Keratinocyte (primary cell): ENCODE data around the gene TUBGCP3. TPM values are rescaled to one million over a fixed set of nuclear protein-coding genes. Genes with fewer than 3 reads are reported as not detected.

Source experiments
- DNase-seq: peaks from one replicate; pipeline ENCODE4 v3.0.0-alpha.2; 2011; ENCODE audit warnings: low read depth, missing footprints, low spot score
- FAIRE-seq: peaks from 2 replicates; lab custom pipeline; 2011; peaks lifted over from hg19 to GRCh38; lab: Jason Lieb, UNC
- H2AFZ ChIP-seq: 2 replicates; pipeline ENCODE4 v1.6.0; 2012; ENCODE audit warnings: low read length, control low read depth, inconsistent platforms; ENCODE audit not compliant: control insufficient read depth
- H3K27ac ChIP-seq: 2 replicates; pipeline ENCODE4 v1.5.1; 2011; ENCODE audit warnings: low read length; ENCODE audit not compliant: control insufficient read depth, insufficient read depth
- H3K27me3 ChIP-seq: 3 replicates; pipeline ENCODE4 v1.6.0; 2011; ENCODE audit warnings: low read length; ENCODE audit not compliant: control insufficient read depth, insufficient read depth; ENCODE audit errors: extremely low read depth
- H3K36me3 ChIP-seq, 2 experiments: 2 replicates in 1 of 2; 3 replicates in 1 of 2; pipeline ENCODE4 v1.5.1; 2011; ENCODE audit warnings: low read length in 2 of 2, mild to moderate bottlenecking in 1 of 2; ENCODE audit not compliant: control insufficient read depth in 2 of 2, insufficient read depth in 2 of 2; ENCODE audit errors: extremely low read depth in 1 of 2
- H3K4me1 ChIP-seq: 3 replicates; pipeline ENCODE4 v1.5.1; 2011; ENCODE audit warnings: low read length; ENCODE audit not compliant: control insufficient read depth, insufficient read depth; ENCODE audit errors: extremely low read depth
- H3K4me2 ChIP-seq: 3 replicates; pipeline ENCODE4 v1.6.0; 2011; ENCODE audit warnings: low read depth, low read length; ENCODE audit not compliant: control insufficient read depth, insufficient read depth; ENCODE audit errors: extremely low read depth
- H3K4me3 ChIP-seq, 3 experiments: fragments of 200-600 bp in 1 of 3; sonication (generic) in 1 of 3; 2 replicates in 2 of 3; 3 replicates in 1 of 3; pipeline ENCODE4 v1.5.1; 2011 to 2016; ENCODE audit warnings: low read length in 3 of 3, mild to moderate bottlenecking in 3 of 3, control low read depth in 2 of 3, inconsistent platforms in 1 of 3, low read depth in 1 of 3, mixed read lengths in 1 of 3, mixed run types in 1 of 3, moderate library complexity in 1 of 3; ENCODE audit not compliant: control insufficient read depth in 2 of 3, insufficient read depth in 2 of 3; ENCODE audit errors: extremely low read depth in 1 of 3
- H3K79me2 ChIP-seq: 2 replicates; pipeline ENCODE4 v1.6.0; 2012; ENCODE audit warnings: low read length; ENCODE audit not compliant: control insufficient read depth, insufficient read depth
- H3K9ac ChIP-seq: 3 replicates; pipeline ENCODE4 v1.6.0; 2011; ENCODE audit warnings: low read length; ENCODE audit not compliant: control insufficient read depth, insufficient read depth; ENCODE audit errors: extremely low read depth
- H3K9me1 ChIP-seq: 3 replicates; pipeline ENCODE4 v1.6.0; 2011; ENCODE audit warnings: low read length; ENCODE audit not compliant: control insufficient read depth, insufficient read depth; ENCODE audit errors: extremely low read depth
- H3K9me3 ChIP-seq: 2 replicates; pipeline ENCODE4 v1.5.1; 2012; ENCODE audit warnings: low read depth, low read length; ENCODE audit not compliant: control insufficient read depth
- H4K20me1 ChIP-seq: 3 replicates; pipeline ENCODE4 v1.6.0; 2011; ENCODE audit warnings: low read length; ENCODE audit not compliant: control insufficient read depth, insufficient read depth; ENCODE audit errors: extremely low read depth
- CTCF ChIP-seq, 3 experiments: IDR thresholded peaks in 1 of 3; conservative IDR thresholded peaks in 1 of 3; optimal IDR thresholded peaks in 1 of 3; 2 replicates in 2 of 3; 3 replicates in 1 of 3; pipeline versions ENCODE3 to v1.5.1; 2011; ENCODE audit warnings: low read length in 3 of 3, mild to moderate bottlenecking in 3 of 3, moderate library complexity in 2 of 3, control low read depth in 1 of 3, inconsistent platforms in 1 of 3; ENCODE audit not compliant: insufficient read depth in 2 of 3; ENCODE audit errors: extremely low read depth in 1 of 3
- EZH2 ChIP-seq: IDR thresholded peaks from one replicate; pipeline ENCODE4 v1.6.1; 2012; ENCODE audit warnings: inconsistent platforms, mild to moderate bottlenecking, low read length, moderate library complexity
- dilution Hi-C: fragments of 300-500 bp; cut with MboI; formaldehyde crosslinking; loops from one replicate; pipeline ENCODE4 v1.7.0; 2020; ENCODE audit warnings: low sequenced_read_pairs; ENCODE audit not compliant: extremely low pct_ligation_motif_present
- polyA plus RNA-seq, 5 experiments: library from polyadenylated mRNA; depleted of rRNA in 3 of 5; stranded (reverse) in 3 of 5; stranded (forward) in 1 of 5; unstranded in 1 of 5; fragments of >200 nt; gene quantifications; 1 replicate in 1 of 5; 2 replicates in 3 of 5; 3 replicates in 1 of 5; pipeline versions ENCODE4 v1.2.1 to v1.2.3, GENCODE V29; 2011 to 2012; ENCODE audit warnings: missing spikeins in 2 of 5, low read depth in 1 of 5, low replicate concordance in 1 of 5

Gene TUBGCP3
- polyA plus RNA-seq, 1 donor (not counting 4 experiments of a cell fraction or from before 2014, with no cell fraction given) = 14.0 TPM

DNA sequence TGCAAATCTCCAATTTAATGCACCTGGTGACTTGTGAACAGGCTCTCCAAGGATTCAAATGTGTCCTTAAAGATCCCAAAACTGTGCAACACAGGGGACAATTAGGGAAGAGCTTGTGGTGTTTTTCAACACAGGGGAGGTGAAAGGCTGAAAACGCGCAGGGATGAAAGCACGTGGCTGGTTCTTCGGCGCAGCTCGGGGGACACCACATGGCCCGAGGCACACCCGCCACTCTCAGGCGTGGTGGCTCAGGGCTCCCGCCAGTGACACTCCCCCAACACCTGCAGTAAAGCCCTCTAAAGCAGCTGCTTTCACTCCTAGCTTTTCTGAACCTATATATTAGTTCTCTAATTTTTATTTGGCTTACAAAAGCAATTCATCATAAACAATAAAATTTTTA, 119.9 kb downstream of the TUBGCP3 start:
- Histone ChIP-seq H3K9me3 (no peaks in the 10 kb centered on the region), H3K9ac (no peak overlapping the region), H3K9me1 (no peaks in the 10 kb centered on the region), H3K79me2 (no peaks in the 10 kb centered on the region), H3K4me1 (no peaks in the 10 kb centered on the region), H3K27me3 (no peaks in the 10 kb centered on the region), H3K27ac (no peak overlapping the region), H3K4me3 (no peak overlapping the region), H3K36me3 (no peaks in the 10 kb centered on the region), H2AFZ (no peak overlapping the region), H3K4me2 (no peak overlapping the region), H4K20me1 (no peaks in the 10 kb centered on the region)
- TF ChIP-seq CTCF (optimal IDR thresholded peaks at IDR 0.05 in 1 of 3, IDR thresholded peaks at IDR 0.05 in 1 of 3, conservative IDR thresholded peaks at IDR 0.05 in 1 of 3; ENCODE audit: extremely low read depth in 1 of 3, insufficient read depth in 2 of 3, low read length in 3 of 3) = no peak
- no peak for TF ChIP-seq EZH2
- no peak for DNase-seq
- no peak for FAIRE-seq
- dilution Hi-C loops = no loop called here

- no peaks in the 10 kb centered on the region for H3K4me1 ChIP-seq
- no peak for FAIRE-seq
- dilution Hi-C loops = no loop called here
Measured at GRCh38 chr13:112467236-112467635, 120.7 kb downstream of the TUBGCP3 start.

More at GRCh38 chr13:112467236-112467635, 120.7 kb downstream of the TUBGCP3 start:
- H3K9me1 ChIP-seq = no peaks in the 10 kb centered on the region
- no peaks in the 10 kb centered on the region for H3K36me3 ChIP-seq
- H3K9ac ChIP-seq = no peak overlapping the region
- H3K27me3 ChIP-seq = no peaks in the 10 kb centered on the region
- H3K4me2 ChIP-seq = no peak overlapping the region
- no peak for TF ChIP-seq CTCF (optimal IDR thresholded peaks at IDR 0.05 in 1 of 3, IDR thresholded peaks at IDR 0.05 in 1 of 3, conservative IDR thresholded peaks at IDR 0.05 in 1 of 3; ENCODE audit: extremely low read depth in 1 of 3, insufficient read depth in 2 of 3, low read length in 3 of 3)
- TF ChIP-seq EZH2 = no peak
- no peak overlapping the region for H3K27ac ChIP-seq
- no peak for DNase-seq
- H2AFZ ChIP-seq = no peak overlapping the region
- no peaks in the 10 kb centered on the region for H3K79me2 ChIP-seq
- no peaks in the 10 kb centered on the region for H3K9me3 ChIP-seq
- H3K4me3 ChIP-seq = no peak overlapping the region
- no peaks in the 10 kb centered on the region for H4K20me1 ChIP-seq
